22Rv1 (cell line): ENCODE measurements around the gene ADAMTS2.

Experiments
- CTCF ChIP-seq: fragments of 450-650 bp; IDR thresholded peaks from 2 replicates; pipeline ENCODE4 v1.5.1; 2017; ENCODE audit warnings: mild to moderate bottlenecking
- ZFX ChIP-seq: fragments of 450-650 bp; IDR thresholded peaks from 2 replicates; pipeline ENCODE4 v1.6.1; 2017; ENCODE audit warnings: antibody characterized with exemption, borderline replicate concordance

- TF ChIP-seq CTCF, result no peak
- TF ChIP-seq ZFX, result no peak
Measured at GRCh38 chr5:179065703-179066102, 279.6 kb downstream of the ADAMTS2 start.
